Measurements from ENCODE around the gene TTLL11. TPM values are rescaled to one million over a fixed set of nuclear protein-coding genes. Genes with fewer than 3 reads are reported as not detected.

Gene TTLL11
- total RNA-seq, 2 donors from 2014 or later = 2.3 to 4.2 TPM

DNA sequence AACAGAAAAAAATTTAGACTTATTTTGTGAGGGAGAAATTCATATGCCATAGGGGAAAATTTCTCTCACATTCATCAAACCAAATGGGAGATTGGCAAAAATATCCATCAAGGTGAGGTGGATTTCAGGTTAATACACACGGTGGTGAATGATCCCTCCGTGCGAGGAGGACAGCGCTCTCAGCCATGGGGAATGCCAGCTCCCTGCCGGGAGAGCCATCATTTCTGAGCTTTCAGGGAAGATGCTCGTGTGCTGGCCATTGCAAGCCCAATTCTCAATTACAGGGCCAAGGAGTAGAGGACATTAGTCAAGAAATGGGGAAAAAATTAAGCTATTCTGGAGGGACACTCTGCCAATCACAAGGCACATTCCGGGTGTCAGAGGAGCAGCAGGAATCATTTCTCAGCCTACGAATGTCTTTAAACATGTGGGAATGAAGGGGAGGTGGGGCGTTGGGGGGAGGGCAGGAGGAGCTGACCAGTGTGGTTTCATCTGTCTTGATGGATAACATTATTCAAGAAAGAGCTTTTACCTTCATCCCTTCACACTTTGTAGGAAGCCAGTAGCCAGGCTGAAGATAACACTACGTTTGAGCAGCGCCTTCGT lies 276.2 kb downstream of the TTLL11 start:
- ATAC-seq (no peak), DNase-seq (no peak)
- H3K4me3 Mint-ChIP-seq = no peak overlapping the region
- H3K36me3 Mint-ChIP-seq (ENCODE audit: low read depth) = no peaks in the 10 kb centered on the region
- H3K9me3 ChIP-seq (ENCODE audit: control insufficient read depth, low read length, poor library complexity, severe bottlenecking) = no peaks in the 10 kb centered on the region
- no peak overlapping the region for H3K27ac Mint-ChIP-seq
- H3K27me3 Mint-ChIP-seq = no peaks in the 10 kb centered on the region
- no peaks in the 10 kb centered on the region for H3K4me1 Mint-ChIP-seq

DNA sequence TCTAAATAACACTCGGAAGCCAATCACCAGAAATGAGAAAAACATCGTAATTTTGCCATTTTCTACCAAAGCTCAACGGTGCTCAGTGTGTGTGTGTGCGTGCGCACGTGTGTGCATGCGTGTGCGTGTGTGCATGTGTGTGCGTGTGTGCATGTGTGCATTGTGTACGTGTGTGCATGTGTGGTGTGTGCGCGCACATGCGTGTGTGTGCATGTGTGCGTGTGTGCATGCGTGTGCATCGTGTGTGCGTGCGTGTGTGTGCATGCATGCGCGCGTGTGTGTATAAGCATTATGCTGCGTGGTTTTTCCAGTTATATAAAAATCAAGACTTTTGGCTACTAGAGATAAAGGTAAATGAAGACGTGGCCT lies 276.7 kb downstream of the TTLL11 start:
- no peaks in the 10 kb centered on the region for H3K36me3 Mint-ChIP-seq (ENCODE audit: low read depth)

GRCh38 chr9:121815546-121816448 lies 277.3 kb downstream of the TTLL11 start:
- no peaks in the 10 kb centered on the region for H3K4me1 Mint-ChIP-seq
- no peaks in the 10 kb centered on the region for H3K36me3 Mint-ChIP-seq (ENCODE audit: low read depth)
- no peak overlapping the region for H3K27ac Mint-ChIP-seq
- no peaks in the 10 kb centered on the region for H3K27me3 Mint-ChIP-seq
- DNase-seq (no peak), ATAC-seq (no peak)
- H3K9me3 ChIP-seq (ENCODE audit: control insufficient read depth, low read length, poor library complexity, severe bottlenecking) = no peaks in the 10 kb centered on the region
- H3K4me3 Mint-ChIP-seq = no peak overlapping the region

More for the DNA sequence above, 276.7 kb downstream of the TTLL11 start:
- Mint-ChIP-seq H3K4me1 (no peaks in the 10 kb centered on the region), H3K27me3 (no peaks in the 10 kb centered on the region), H3K27ac (no peak overlapping the region), H3K4me3 (no peak overlapping the region)
- DNase-seq = no peak
- ATAC-seq = no peak
- no peaks in the 10 kb centered on the region for H3K9me3 ChIP-seq (ENCODE audit: control insufficient read depth, low read length, poor library complexity, severe bottlenecking)

DNA sequence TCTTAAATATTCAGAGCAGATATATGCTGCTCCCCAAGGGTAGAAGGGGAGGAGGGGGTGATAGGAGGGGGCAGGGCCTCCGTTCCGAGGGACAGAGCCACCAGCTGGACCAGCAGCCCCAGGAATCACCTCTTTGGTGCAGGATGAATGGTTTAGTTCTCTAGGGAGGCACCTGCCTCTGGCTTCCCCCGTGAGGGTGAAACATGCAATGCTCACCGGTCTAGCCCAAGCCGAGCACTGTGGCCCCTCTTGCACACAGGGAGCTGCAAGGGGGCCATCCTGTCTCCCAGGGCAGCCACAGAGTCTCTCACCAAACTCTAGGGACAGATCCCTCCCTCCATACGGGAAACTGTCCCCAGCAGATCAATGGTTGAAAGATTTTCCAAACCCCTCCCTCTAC lies 278.0 kb downstream of the TTLL11 start:
- Mint-ChIP-seq H3K27ac (no peak overlapping the region), H3K4me3 (no peak overlapping the region), H3K4me1 (no peaks in the 10 kb centered on the region), H3K27me3 (no peaks in the 10 kb centered on the region), H3K36me3 (ENCODE audit: low read depth) (no peaks in the 10 kb centered on the region)
- no peaks in the 10 kb centered on the region for H3K9me3 ChIP-seq (ENCODE audit: control insufficient read depth, low read length, poor library complexity, severe bottlenecking)
- ATAC-seq (no peak), DNase-seq (no peak)

- H3K27me3 Mint-ChIP-seq = no peaks in the 10 kb centered on the region
- no peak for DNase-seq
- H3K4me1 Mint-ChIP-seq = no peaks in the 10 kb centered on the region
- no peak for ATAC-seq
- no peak overlapping the region for H3K4me3 Mint-ChIP-seq
- H3K9me3 ChIP-seq (ENCODE audit: control insufficient read depth, low read length, poor library complexity, severe bottlenecking) = no peaks in the 10 kb centered on the region
- H3K27ac Mint-ChIP-seq = no peak overlapping the region
- no peaks in the 10 kb centered on the region for H3K36me3 Mint-ChIP-seq (ENCODE audit: low read depth)
Observed at GRCh38 chr9:121814594-121814993, 278.5 kb downstream of the TTLL11 start.

DNA sequence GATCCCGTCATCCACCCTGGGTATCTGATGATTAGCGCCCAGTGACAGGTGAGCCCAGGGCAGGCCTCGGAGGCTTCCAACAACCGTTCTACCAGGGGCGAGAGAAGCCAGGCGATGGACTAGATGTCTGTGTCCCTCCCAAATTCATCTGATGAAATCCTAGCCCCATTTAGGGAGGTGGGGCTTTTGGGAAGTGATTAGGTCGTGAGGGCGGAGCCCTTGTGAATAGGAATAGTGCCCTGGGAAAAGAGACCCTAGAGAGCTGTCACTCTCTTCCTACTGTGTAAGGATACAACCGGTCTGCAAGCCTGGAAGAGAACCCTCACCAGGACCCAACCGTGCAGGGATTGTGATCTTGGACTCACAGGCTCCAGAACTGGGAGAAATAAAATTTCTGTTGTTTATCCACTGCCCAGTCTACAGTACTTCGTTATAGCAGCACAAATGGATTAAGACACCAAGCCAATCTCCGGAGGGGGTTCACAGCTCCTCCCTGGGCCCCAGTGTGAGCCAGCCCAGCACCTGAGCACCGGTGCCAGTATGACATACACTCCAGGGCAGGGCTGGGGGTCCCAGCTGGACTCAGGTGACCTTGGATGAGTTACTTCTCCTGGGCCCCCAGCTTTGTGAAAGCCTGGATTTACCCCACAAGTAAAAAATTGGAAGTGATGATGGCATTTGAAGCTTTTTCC lies 279.4 kb downstream of the TTLL11 start:
- H3K4me1 Mint-ChIP-seq = peaks cover 2% of the 10 kb centered on the region
- H3K27me3 Mint-ChIP-seq = no peaks in the 10 kb centered on the region
- ATAC-seq (no peak), DNase-seq (no peak)
- no peak overlapping the region for H3K27ac Mint-ChIP-seq
- no peaks in the 10 kb centered on the region for H3K9me3 ChIP-seq (ENCODE audit: control insufficient read depth, low read length, poor library complexity, severe bottlenecking)
- no peaks in the 10 kb centered on the region for H3K36me3 Mint-ChIP-seq (ENCODE audit: low read depth)
- H3K4me3 Mint-ChIP-seq = no peak overlapping the region

DNA sequence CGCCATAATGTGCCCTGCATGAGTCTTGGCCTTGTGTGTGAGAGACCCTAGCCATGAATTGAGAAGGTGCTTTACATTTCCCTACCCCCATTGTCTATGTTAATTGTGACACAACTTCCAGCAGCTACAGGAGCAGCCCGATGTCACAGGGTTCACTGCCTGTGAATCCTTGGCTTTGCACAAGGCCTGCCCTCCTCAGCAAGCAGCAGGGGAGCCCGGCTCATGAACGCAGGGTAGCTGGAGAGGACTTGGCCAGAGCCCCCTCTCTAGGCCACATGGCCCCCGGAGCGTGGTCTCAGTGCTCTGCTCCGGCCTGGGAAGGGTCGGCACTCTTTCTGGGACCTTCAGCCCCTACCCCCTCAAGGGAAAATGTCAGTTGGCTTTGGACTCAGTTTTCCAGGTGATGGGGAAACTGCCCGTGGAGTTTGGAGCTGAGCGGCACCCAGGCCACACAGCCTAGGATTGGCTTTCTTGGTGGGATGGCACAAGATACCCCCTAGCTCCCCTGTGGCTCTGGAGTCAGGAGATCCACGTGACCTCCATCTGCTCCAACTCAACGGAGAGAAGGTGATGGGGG lies 280.9 kb downstream of the TTLL11 start:
- Mint-ChIP-seq H3K27ac (no peak overlapping the region), H3K4me3 (no peak overlapping the region), H3K36me3 (ENCODE audit: low read depth) (no peaks in the 10 kb centered on the region), H3K4me1 (peaks cover 2% of the 10 kb centered on the region), H3K27me3 (no peaks in the 10 kb centered on the region)
- no peaks in the 10 kb centered on the region for H3K9me3 ChIP-seq (ENCODE audit: control insufficient read depth, low read length, poor library complexity, severe bottlenecking)
- DNase-seq (no peak), ATAC-seq (no peak)

- no peaks in the 10 kb centered on the region for H3K27me3 Mint-ChIP-seq
- H3K9me3 ChIP-seq (ENCODE audit: control insufficient read depth, low read length, poor library complexity, severe bottlenecking) = no peaks in the 10 kb centered on the region
- H3K4me3 Mint-ChIP-seq = no peak overlapping the region
- no peak overlapping the region for H3K27ac Mint-ChIP-seq
- no peaks in the 10 kb centered on the region for H3K36me3 Mint-ChIP-seq (ENCODE audit: low read depth)
- DNase-seq (no peak), ATAC-seq (no peak)
- peaks cover 2% of the 10 kb centered on the region for H3K4me1 Mint-ChIP-seq
Observed at GRCh38 chr9:121811751-121812150, 281.4 kb downstream of the TTLL11 start.

DNA sequence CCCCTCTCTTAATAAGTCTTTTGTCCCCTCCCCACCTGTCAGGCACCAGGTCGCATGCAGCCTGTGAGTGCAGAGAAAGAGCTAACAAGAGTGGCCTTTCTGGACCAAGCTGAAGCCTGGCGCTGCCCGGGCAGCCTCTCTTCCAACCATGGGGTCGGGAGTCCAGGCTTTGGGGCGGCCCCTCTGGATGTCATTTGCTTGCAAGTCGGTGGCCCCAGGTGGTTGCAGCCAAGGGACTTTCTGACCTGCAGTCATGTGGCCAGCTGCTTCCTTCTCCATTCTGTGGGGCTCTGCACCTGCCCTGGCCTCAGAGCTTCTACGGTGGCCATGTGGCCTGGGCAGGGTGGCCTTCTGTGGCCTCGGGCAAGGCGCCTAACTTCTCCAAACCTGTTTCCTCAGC lies 282.0 kb downstream of the TTLL11 start:
- Mint-ChIP-seq H3K36me3 (ENCODE audit: low read depth) (no peaks in the 10 kb centered on the region), H3K4me1 (peaks cover 2% of the 10 kb centered on the region), H3K4me3 (no peak overlapping the region), H3K27me3 (no peaks in the 10 kb centered on the region), H3K27ac (no peak overlapping the region)
- H3K9me3 ChIP-seq (ENCODE audit: control insufficient read depth, low read length, poor library complexity, severe bottlenecking) = no peaks in the 10 kb centered on the region
- DNase-seq = no peak
- ATAC-seq = no peak

DNA sequence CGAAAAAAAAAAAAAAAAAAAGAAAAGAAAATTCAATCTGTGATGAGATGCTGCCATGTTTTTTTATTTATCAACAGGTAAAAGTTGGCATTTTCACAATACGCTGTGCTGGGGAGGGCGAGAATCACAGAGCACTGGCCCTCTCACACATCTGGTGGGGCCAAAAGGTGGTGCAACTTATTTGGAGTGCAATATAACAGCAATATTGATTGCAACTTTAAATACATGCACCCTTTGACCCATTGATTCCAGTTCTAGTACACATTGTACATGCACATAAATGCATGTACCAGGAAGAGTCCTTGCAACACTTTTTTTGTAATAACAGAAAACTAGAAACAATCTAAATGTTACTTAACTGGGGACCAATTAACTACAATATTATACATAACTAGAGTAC lies 282.6 kb downstream of the TTLL11 start:
- no peak for DNase-seq
- Mint-ChIP-seq H3K36me3 (ENCODE audit: low read depth) (no peaks in the 10 kb centered on the region), H3K4me3 (no peak overlapping the region), H3K27ac (no peak overlapping the region), H3K4me1 (peaks cover 2% of the 10 kb centered on the region), H3K27me3 (no peaks in the 10 kb centered on the region)
- ATAC-seq = no peak
- H3K9me3 ChIP-seq (ENCODE audit: control insufficient read depth, low read length, poor library complexity, severe bottlenecking) = no peaks in the 10 kb centered on the region

DNA sequence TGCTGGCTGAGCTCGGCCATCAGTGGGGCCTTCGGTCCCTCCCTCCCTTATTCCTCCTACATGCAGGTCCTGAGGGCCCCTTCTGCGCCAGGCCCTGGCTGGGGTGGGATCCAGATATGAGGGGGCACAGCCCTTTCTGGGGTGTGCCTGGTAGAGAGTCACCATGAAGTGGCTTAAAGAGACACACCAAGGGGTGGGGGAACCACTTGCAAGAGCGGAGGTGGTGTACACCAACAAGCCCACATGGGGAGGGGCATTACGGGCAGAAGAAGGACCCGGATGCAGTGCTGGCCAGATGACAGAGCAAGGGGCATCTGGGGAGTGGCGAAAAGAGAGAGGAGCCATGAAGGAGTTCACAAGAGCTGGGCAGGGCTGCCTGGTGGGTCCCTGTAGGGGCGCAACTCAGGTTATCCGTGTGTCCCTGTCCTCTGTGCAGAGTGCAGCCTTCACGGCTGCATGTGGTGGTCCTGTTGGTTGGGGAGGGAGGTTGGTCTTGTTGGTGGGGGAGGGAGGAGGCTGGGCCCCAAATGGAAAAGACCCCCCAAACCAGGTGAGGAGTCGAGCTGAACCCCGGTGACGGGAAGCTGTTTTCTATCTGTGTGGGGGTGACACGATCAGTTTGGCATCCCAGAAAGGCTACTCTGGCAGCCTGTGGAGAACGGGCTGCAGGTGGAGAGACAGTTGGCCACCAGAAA lies 283.6 kb downstream of the TTLL11 start:
- H3K4me1 Mint-ChIP-seq = peaks cover 2% of the 10 kb centered on the region
- DNase-seq = no peak
- no peaks in the 10 kb centered on the region for H3K9me3 ChIP-seq (ENCODE audit: control insufficient read depth, low read length, poor library complexity, severe bottlenecking)
- H3K4me3 Mint-ChIP-seq = no peak overlapping the region
- H3K27me3 Mint-ChIP-seq = no peaks in the 10 kb centered on the region
- H3K36me3 Mint-ChIP-seq (ENCODE audit: low read depth) = no peaks in the 10 kb centered on the region
- no peak overlapping the region for H3K27ac Mint-ChIP-seq
- no peak for ATAC-seq

GRCh38 chr9:121808781-121809180 lies 284.3 kb downstream of the TTLL11 start:
- H3K36me3 Mint-ChIP-seq (ENCODE audit: low read depth) = no peaks in the 10 kb centered on the region

DNA sequence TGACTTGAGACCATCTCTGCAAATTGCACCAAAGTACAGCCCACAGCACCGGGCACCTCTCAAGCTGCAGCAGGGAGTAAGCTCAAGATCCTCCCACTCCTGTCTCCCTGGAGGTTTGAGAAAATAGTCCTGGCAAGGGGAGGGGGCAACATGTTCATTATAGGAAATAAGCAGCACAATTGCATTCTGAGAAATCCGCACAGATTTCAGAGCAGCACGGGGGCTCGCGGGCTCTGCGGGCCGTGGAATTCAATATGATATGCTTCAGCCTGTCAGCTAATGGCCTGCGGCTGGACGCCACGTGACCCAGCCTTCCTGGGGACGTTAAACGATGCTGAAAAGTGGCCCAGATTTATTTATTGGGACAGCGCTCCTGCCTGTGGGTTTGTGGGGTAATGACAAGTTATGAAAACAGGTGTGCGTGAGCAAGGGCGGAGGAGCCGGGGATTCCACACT lies 285.3 kb downstream of the TTLL11 start:
- Mint-ChIP-seq H3K36me3 (ENCODE audit: low read depth) (no peaks in the 10 kb centered on the region), H3K4me3 (no peak overlapping the region), H3K4me1 (peaks cover 2% of the 10 kb centered on the region), H3K27me3 (peaks cover 2% of the 10 kb centered on the region), H3K27ac (no peak overlapping the region)
- H3K9me3 ChIP-seq (ENCODE audit: control insufficient read depth, low read length, poor library complexity, severe bottlenecking) = no peaks in the 10 kb centered on the region
- no peak for DNase-seq
- ATAC-seq = no peak

More at GRCh38 chr9:121808781-121809180, 284.3 kb downstream of the TTLL11 start:
- H3K4me1 Mint-ChIP-seq = peaks cover 2% of the 10 kb centered on the region
- no peak for ATAC-seq
- no peak overlapping the region for H3K4me3 Mint-ChIP-seq
- no peaks in the 10 kb centered on the region for H3K27me3 Mint-ChIP-seq
- DNase-seq = no peak
- no peaks in the 10 kb centered on the region for H3K9me3 ChIP-seq (ENCODE audit: control insufficient read depth, low read length, poor library complexity, severe bottlenecking)
- no peak overlapping the region for H3K27ac Mint-ChIP-seq

Data from T-helper 17 cell (primary cell).